ENCODE results near the gene SIK3. TPM values are rescaled to one million over a fixed set of nuclear protein-coding genes. Genes with fewer than 3 reads are reported as not detected.
A peak's percentile ranks its signal among the peaks of the same experiment; 100 is the strongest.

The SIK3 gene
- total RNA-seq, 4 donors from 2014 or later: 58.8 to 85.8 (median 59.8) TPM

GRCh38 chr11:116930177-116930576, 168.1 kb downstream of the SIK3 start:
- H3K27me3 ChIP-seq: no peaks in the 10 kb centered on the region
- peak overlapping the region in 3 of 4 donors; percentile 3 to 21 (median 13) for H3K4me3 ChIP-seq
- DNase-seq: peak in 2 of 3 donors; percentile 57 to 75
- peak overlapping the region; percentile 34 to 80 (median 68) for H3K27ac ChIP-seq
- no peaks in the 10 kb centered on the region for H3K9me3 ChIP-seq
- peaks cover 0 to 12% (median 0%) of the 10 kb centered on the region in 3 donors for H3K36me3 ChIP-seq
- TF ChIP-seq CTCF (IDR thresholded peaks at IDR 0.05): no peak
- H3K4me1 ChIP-seq: peaks cover 0 to 35% (median 14%) of the 10 kb centered on the region in 4 donors

- Histone ChIP-seq H3K27ac (peak overlapping the region; percentile 33 to 80 (median 50)), H3K9me3 (no peaks in the 10 kb centered on the region), H3K4me1 (peaks cover 0 to 38% (median 14%) of the 10 kb centered on the region in 4 donors), H3K36me3 (peaks cover 0 to 16% (median 0%) of the 10 kb centered on the region in 3 donors), H3K27me3 (no peaks in the 10 kb centered on the region), H3K4me3 (peak overlapping the region in 1 of 4 donors; percentile 13)
- DNase-seq: no peak
- no peak for TF ChIP-seq POLR2A (IDR thresholded peaks at IDR 0.05)
- TF ChIP-seq CTCF (IDR thresholded peaks at IDR 0.05): no peak
Observed at GRCh38 chr11:116929414-116930090, 168.7 kb downstream of the SIK3 start.

- H3K36me3 ChIP-seq: peaks cover 0 to 19% (median 0%) of the 10 kb centered on the region in 3 donors
- no peak overlapping the region for H3K4me3 ChIP-seq
- no peaks in the 10 kb centered on the region for H3K9me3 ChIP-seq
- TF ChIP-seq POLR2A (IDR thresholded peaks at IDR 0.05) (no peak), CTCF (IDR thresholded peaks at IDR 0.05) (no peak)
- peak overlapping the region in 3 of 4 donors; percentile 34 to 80 (median 66) for H3K27ac ChIP-seq
- DNase-seq: no peak
- no peaks in the 10 kb centered on the region for H3K27me3 ChIP-seq
- H3K4me1 ChIP-seq: peaks cover 0 to 40% (median 14%) of the 10 kb centered on the region in 4 donors
Observed at GRCh38 chr11:116928845-116929244, 169.4 kb downstream of the SIK3 start.

- peak overlapping the region in 3 of 4 donors; percentile 54 to 80 (median 66) for H3K27ac ChIP-seq
Observed at GRCh38 chr11:116928102-116928777, 170.0 kb downstream of the SIK3 start.

More at GRCh38 chr11:116928102-116928777, 170.0 kb downstream of the SIK3 start:
- DNase-seq: peak in 2 of 3 donors; percentile 54 to 58
- H3K4me1 ChIP-seq: peaks cover 0 to 40% (median 14%) of the 10 kb centered on the region in 4 donors
- H3K36me3 ChIP-seq: peaks cover 0 to 19% (median 0%) of the 10 kb centered on the region in 3 donors
- TF ChIP-seq POLR2A (IDR thresholded peaks at IDR 0.05): no peak
- peak in 1 of 6 experiments; percentile 4 for TF ChIP-seq CTCF (IDR thresholded peaks at IDR 0.05)
- no peak overlapping the region for H3K4me3 ChIP-seq
- H3K9me3 ChIP-seq: no peaks in the 10 kb centered on the region
- H3K27me3 ChIP-seq: no peaks in the 10 kb centered on the region
